NCI-H2196 treated with DMSO at 0.1 percent for 48 hours (cell line): ENCODE results near the gene GINS3.

Source experiments
- DNase-seq: peaks from one replicate; lab custom pipeline; 2025; ENCODE audit not compliant: unreplicated experiment; lab: John Stamatoyannopoulos, UW

The GINS3 gene

DNA sequence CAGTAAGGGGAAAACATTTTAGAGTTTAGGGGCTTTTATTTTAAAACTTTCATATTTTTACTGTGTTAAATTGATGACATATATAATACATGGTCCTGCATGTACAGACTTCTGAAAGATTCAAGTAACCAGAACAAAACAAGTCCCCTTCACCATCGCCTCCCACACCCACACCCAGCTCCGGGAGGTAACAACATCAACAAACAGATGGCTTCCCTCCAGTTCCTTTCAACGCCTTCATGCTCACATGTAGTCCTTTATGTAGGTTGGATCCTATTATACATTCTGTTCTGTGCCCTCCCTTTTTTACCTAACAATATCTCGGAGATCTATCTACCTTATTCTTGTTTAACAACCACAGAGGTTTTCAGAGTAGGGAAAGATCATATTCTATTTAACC lies 30.5 kb downstream of the GINS3 start:
- no peak for DNase-seq

DNA sequence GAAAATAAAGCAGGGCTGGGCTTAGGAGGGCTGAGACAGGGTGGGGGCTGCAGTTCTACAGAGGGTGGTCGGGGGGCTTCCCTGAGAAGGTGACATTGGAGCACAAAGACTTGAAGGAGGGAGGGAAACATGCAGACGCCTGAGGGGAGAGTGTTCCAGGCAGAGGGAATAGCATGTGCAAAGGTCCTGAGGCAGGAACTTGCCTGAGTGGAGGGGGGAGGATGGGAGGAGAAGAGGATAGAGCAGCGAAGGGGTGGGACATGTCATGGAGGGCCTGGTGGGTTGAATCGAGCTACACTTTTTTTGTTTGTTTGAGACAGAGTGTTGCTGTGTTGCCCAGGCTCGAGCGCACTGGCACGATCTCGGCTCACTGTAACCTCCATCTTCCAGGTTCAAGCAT lies 33.0 kb downstream of the GINS3 start:
- no peak for DNase-seq

DNA sequence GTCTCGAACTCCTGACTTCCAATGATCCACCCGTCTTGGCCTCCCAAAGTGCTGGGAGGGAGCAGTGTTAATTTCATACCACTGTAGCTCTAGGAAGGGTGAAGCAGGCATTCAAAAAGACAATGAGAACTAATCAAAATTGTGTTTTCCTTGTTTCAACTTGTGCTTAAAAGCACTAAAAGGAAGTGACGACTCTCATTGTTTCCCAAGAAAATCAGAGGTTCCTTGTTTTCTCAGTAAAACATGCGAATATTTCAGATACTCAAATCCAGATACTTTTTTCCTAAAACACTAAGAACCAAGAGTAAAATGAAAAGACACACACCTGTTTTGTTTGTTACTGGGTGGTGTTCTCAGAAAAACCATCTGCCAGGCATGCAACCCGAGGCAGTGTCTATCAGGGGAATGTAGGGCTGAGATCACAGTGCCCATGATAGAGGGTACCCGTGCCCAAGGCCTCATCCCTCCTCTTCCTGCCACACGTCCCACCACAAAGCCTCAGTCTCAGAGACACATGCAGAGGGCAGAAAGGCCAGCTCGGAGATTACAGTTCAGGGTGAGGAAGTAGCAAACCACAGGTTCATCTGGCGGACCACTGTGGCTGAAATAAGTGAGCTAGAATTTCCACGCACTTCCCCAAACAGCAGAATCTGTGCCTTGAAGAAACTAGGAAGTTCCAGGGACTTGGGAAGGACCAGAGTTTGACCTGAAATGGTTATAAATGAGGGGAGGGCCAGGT lies 33.7 kb downstream of the GINS3 start:
- no peak for DNase-seq

DNA sequence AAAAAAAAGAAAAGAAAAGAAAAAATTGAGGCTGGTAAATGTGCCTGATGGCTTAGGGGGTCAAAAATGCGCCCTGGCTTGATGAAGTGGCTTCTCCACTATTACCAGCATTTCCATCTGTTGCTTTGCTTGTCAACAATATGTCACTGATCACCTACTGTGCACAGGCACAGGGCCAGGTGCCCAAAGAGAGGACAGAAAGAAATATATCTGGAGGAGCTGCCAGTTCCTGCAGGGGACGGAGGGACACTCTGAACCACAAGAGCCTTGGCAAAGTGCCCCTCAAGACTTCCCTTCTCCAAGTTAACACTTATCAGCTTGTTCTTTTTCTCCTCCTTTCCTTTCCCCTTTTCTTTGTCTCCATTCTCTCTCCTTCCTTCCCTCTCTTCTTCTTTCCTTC lies 34.7 kb downstream of the GINS3 start:
- no peak for DNase-seq

DNA sequence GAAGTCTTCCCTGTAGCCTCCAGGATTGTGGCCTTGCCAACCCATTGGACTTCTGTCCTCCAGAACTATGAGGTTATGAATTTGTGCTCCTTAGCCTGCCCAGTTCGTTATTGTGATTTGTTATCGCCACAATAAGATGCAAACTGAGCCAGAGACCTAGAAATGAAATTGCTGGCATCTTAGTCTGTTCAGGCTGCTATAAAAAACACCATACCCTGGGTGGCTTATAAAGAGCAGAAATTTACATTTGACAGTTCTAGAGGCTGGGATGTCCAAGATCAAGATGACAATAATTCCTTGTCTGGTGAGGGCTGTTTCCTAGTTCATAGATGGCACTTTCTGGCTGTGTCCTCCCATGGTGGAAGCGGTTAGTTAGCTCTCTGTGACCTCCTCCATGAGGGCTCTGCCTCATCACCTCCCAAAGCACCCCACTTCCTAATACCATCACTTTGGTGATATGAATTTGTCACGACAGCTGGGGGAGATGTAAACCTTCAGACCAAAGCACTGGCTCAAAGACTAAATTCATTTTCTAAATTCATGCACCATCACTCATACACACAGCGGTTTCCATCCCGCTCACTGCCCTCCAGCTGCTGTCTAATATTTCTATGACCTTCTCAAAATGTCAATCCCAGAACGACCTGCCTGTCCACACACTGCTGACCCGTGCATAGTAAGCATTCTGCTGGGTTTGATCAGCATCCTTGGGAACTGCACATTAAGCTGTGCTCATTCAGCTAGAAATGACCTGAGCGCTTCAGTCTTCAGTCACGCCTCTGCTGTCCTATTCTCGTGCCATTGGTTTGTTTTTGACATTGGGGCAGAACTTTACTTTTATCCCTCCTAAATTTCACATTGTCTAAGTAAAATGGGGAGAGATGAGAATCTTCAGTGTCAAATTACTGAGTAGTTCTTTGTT lies 36.6 kb downstream of the GINS3 start:
- DNase-seq: no peak

- no peak for DNase-seq
Measured at GRCh38 chr16:58430718-58431117, 38.4 kb downstream of the GINS3 start.

DNA sequence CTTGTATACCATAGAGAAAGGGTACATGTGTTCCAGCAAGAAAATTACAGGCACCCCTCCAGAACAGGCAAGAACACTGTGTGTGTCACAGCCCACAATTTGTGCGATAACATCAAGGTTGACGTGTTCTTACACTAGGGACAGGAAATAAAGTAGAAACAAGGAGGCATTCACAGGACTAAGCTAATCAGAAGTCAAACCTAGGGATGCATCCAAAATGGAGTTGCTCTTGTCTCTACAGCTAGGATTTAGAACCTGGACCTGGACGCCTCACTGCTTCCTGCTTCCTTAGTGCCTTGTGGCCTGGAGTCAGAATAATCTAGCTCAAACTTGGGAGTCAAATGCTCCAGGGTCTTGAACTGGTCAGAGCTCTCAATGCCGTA lies 41.3 kb downstream of the GINS3 start:
- DNase-seq: no peak

DNA sequence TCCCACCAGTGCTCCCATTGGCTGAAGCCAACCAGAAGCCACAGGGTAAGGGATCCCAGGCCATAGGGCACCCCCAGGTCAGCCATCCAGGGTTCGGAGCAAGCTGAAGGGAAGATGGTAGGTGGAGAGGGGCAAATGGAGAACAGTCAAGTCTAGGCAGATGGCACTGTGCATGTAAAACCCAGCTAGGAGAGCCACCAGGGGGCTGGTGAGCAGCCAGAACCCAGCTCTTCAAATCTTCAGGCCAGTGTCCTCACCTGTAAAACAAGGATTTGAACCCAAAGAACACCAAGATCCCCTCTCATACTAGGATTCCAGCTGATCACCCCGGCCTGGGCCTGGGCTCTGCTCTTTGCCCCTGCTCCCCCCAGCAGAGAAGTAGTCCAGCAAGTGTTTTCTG lies 43.5 kb downstream of the GINS3 start:
- DNase-seq: no peak

DNA sequence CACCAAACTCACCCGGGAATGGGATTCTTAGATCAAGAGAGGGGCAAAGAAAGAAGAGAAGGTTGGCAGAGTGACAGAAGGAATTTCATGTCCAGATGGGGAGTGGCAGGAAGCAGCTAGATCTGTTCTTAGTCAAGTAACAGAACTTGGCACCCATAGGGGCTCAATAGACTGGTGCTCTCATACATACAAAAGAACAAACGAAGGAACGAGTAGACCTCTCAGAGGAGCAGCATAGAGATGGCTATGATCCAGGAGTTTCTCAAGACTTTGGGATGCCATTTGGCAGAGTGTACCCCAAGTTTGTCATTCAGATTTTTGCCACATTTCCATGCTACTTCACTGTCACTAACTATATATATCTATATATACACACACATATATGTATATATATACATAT lies 47.9 kb downstream of the GINS3 start:
- DNase-seq: no peak

GRCh38 chr16:58442547-58442946 lies 50.3 kb downstream of the GINS3 start:
- no peak for DNase-seq

DNA sequence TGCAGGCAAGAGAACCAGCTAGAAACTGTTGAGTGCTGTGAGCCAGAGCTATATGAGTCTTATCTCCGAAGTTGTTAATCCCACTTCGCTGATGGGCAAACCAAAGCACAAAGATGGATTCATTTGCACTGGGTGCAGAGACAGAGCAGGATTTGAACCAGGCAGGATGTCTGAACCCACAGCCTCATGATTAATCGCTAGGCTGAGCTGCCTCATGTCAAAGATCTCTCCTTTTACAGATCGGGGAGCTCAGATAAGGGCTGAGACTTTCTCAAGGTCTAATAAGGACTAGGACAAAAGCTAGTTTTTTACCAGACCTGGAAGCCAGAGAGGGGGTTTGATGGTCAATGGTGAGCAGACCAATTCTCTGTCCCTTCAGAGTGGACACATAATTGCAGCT lies 51.5 kb downstream of the GINS3 start:
- DNase-seq: no peak

DNA sequence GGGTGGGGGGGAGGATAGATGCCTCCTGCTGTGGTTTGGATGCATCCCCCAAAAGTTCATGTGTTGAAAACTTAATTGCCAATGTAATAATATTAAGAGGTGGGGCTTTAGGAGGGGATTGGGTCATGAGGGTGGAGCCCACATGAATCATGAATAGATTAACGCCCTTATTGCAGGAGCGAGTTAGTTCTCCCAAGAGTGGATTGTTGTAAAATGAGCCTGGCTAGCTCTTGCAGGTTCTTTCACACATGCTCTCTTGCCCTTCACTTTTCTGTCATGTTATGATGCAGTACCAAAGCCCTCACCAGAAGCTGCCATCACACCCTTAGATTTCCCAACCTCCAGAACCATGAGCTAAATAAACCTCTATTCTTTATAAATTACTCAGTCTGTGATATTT lies 52.0 kb downstream of the GINS3 start:
- DNase-seq: no peak

DNA sequence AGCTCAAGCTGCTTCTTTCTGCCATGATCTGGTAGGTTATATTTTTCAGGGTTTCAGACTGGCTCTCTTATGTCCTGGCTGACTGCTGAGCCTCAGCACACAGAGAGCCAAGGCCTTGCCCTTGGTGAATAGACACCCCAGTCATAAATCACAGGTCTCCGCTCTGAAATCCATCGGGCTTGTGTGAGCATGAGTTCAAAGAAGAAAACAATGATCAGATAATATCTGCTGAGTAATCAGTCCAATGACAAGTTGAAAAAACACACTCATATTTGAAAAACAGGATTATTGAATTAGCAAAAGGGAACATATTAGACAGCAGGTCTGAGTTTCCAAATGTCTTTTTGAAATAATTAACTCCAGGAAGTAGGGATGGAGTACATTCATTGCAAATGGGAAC lies 56.6 kb downstream of the GINS3 start:
- no peak for DNase-seq

DNA sequence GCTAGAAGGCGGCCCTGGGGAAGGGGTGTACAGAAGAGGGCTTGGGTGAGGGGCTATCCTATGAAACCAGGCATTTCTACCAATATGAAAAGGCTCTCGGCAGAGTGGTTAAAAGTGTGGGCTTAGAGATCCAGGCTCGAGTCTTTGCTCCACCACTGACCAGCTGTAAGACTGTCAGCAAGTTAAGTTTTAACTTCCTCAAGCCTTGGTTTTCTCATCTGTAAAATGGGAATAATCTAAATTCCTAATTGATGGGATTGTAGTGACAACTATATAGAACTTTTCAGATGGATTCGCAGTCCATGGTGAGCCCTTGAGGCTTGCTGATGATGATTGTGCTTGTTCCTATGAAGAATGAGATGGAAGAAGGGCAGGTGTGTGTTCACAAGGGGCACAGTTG lies 57.0 kb downstream of the GINS3 start:
- DNase-seq: no peak

DNA sequence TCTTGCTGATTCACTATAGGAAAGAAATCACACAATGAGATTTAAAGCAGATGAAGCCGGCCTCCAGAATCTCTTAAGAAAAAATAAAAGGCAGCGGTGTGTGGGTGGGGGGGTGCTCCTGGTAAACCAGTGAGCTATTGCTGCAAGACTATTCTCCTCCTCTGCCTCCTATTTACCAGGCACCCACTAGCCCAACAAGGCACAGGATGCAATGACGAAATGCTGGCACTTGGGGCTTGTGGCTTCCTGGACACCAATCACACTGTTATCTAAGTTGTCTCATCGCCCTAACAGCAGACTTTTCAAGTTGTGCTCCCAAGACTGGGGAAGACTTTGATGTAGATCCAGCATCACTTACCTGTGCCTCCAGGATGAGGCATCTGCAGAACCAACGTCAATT lies 57.5 kb downstream of the GINS3 start:
- no peak for DNase-seq

GRCh38 chr16:58450590-58450989 lies 58.3 kb downstream of the GINS3 start:
- DNase-seq: no peak

DNA sequence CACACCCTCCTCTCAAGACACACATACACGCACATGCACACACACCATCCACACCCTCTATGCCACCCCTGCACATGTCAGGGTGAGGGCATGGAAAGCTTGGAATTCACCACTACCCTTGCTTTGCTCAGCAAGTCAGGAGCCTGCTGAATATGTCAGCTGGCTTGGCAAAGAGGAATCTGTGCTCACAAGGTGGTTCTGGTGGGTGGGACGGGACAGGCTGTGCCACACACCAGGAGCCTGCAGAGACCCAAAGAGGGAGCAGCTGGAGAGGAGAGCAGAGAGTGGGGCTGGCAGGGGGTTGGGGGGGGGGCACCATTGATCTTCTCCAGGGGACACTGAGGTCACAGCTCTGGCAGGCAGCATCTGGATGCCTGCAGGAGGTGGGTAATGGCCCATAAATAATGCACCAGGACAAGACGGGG lies 59.0 kb downstream of the GINS3 start:
- no peak for DNase-seq

- DNase-seq: no peak
Measured at GRCh38 chr16:58451945-58452401, 59.7 kb downstream of the GINS3 start.

DNA sequence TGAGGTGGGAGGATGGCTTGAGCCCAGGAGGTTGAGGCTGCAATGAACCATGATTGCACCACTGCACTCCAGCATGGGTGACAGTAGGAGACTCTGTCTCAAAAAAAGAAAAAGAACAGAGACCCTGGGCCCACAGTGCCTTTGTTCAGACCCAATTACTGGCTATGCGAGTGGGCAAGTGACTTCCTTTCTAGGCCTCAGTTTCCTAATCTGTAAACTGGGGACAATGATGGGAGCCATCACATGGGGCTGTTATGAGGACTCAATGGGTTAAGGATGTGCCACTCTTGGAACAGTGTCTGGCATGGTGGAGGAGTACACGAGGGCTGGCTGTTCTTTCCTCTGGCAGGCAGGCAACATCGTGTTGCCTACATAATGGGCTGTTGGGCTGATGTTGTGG lies 60.4 kb downstream of the GINS3 start:
- DNase-seq: no peak

GRCh38 chr16:58454178-58454577 lies 61.9 kb downstream of the GINS3 start:
- no peak for DNase-seq

DNA sequence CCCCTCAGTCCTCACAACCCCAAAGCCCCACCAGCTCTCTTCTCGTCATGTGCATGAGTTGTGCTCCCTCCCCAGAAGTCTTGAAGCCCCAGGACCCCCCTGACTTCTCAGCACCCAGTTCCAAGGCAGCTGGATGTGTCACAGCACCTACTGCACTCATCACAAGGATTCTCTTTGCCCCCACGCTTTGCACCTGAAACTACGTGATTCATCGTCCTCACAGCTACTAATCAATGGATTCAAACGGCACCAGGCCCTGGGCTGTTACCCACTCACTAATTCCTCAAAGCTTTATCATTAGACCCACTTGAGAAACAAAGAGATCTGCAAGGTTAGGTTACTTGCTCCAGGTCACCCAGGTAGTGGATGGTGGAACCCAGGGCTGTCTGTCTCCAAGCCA lies 62.6 kb downstream of the GINS3 start:
- DNase-seq: no peak
